ENCODE results near the gene PROSER1.
"Not testable (repeated sequence)": the region's sequence is repeated elsewhere in the genome, so short reads cannot be mapped to it uniquely, and the experiment has no call there.

The PROSER1 gene

GRCh38 chr13:39037880-39038568, at the start of gene PROSER1, which contains the start of gene NHLRC3:
Gene PROSER1, minus strand, starts transcription at chr13:39038089. Its CDS starts 847 bp downstream, at chr13:39037242.
Gene NHLRC3, plus strand, starts transcription at chr13:39038456. Its CDS starts 184 bp downstream, at chr13:39038640.
- peak; percentile 89 for DNase-seq (ENCODE audit: low read depth)

GRCh38 chr13:39086251-39086945, 48.5 kb upstream of the PROSER1 start:
- not testable (repeated sequence) for DNase-seq (ENCODE audit: low read depth)

DNA sequence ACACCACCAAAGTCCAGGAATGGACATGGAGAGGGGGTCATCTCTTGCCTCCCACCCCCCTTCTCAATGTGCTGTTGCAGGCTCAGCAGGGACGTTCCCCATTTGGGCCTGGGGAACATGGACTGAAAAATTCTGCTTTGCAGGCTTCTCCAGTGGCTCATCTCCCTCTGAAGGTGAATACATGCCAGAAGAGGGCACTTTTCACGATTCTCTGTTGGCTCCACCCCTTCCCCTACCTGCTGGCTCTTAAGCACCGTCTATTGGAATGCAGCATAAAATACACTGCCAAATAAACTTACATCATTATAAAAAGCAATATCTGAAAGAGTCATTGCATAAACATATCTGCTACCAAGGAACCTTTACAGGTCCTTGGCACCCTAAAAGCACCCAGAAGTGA, 36.1 kb upstream of the PROSER1 start:
- no peak for DNase-seq (ENCODE audit: low read depth)

- no peak for DNase-seq (ENCODE audit: low read depth)
Observed at GRCh38 chr13:39072842-39073241, 35.0 kb upstream of the PROSER1 start.

GRCh38 chr13:39062004-39062403, 24.1 kb upstream of the PROSER1 start:
- no peak for DNase-seq (ENCODE audit: low read depth)

- DNase-seq (ENCODE audit: low read depth): no peak
Observed at GRCh38 chr13:39058040-39058439, 20.2 kb upstream of the PROSER1 start.

GRCh38 chr13:39056018-39056417, 18.1 kb upstream of the PROSER1 start:
- DNase-seq (ENCODE audit: low read depth): no peak

GRCh38 chr13:39054112-39054511, 16.2 kb upstream of the PROSER1 start:
- DNase-seq (ENCODE audit: low read depth): no peak

DNA sequence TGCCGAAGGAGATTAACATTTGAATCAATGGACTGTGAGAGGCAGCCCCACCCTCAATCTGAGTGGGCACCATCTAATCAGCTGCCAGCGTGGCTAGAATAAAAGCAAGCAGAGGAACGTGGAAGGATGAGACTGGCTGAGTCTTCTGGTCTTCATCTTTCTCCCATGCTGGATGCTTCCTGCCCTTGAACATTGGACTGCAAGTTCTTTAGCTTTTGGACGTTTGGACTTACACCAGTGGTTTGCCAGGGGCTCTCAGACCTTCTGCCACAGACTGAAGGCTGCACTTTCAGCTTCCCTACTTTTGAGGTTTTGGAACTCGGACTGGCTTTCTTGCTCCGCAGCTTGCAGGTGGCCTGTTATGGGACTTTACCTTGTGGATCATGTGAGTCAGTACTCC, 15.1 kb upstream of the PROSER1 start:
- no peak for DNase-seq (ENCODE audit: low read depth)

- peak; percentile 27 for DNase-seq (ENCODE audit: low read depth)
Observed at GRCh38 chr13:39051157-39051556, 13.3 kb upstream of the PROSER1 start.

- no peak for DNase-seq (ENCODE audit: low read depth)
Observed at GRCh38 chr13:39049274-39049673, 11.4 kb upstream of the PROSER1 start.

- no peak for DNase-seq (ENCODE audit: low read depth)
Observed at GRCh38 chr13:39048806-39049205, 10.9 kb upstream of the PROSER1 start.

GRCh38 chr13:39047560-39047959, 9.7 kb upstream of the PROSER1 start:
- no peak for DNase-seq (ENCODE audit: low read depth)

GRCh38 chr13:39044536-39044935, 6.6 kb upstream of the PROSER1 start:
- no peak for DNase-seq (ENCODE audit: low read depth)

DNA sequence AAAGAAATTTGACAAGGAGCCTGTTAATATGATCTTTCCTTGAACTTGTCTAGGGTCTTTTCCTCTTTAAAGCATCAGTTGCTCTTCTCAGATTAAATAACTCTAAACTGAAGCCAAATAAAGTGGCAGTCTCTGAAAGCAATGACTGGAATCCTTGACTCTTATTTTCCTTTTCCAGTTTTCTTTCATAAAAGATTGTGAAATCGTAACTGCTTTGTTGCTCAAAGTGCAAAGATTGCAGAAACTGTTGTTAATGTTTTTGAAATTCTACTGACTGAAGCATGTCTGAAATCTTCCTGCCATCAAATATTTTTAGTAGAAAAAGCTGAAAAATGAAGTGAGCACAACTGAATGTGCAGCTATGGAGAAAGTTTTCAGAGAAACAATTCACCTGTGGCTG, 2.3 kb upstream of the PROSER1 start:
- DNase-seq (ENCODE audit: low read depth): no peak

GRCh38 chr13:39039041-39039440, 1.2 kb upstream of the PROSER1 start:
- DNase-seq (ENCODE audit: low read depth): no peak

DNA sequence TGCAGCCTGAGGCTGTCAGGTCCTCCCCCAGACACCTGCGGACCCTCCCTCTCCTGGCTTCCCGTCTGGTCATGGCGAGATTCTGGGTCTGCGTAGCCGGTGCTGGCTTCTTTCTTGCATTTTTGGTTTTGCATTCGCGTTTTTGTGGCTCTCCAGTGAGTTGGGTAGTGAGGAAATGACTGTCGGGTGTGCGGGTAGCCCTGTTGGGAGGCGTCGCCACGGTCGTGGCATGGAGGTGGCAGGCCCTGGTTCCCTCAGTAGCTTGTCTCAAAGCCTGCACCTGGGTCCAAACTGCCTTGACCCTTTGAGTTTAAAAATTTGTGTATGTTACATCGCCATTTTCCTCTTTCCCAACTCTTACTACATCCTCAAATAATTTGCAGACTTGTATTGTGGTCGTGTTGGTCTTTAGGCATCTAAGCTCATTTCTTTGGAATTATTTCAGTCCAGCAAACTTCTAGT, 711 bp upstream of the PROSER1 start:
- DNase-seq (ENCODE audit: low read depth): no peak

GRCh38 chr13:39037410-39037879, 444 bp downstream of the PROSER1 start:
- no peak for DNase-seq (ENCODE audit: low read depth)

- DNase-seq (ENCODE audit: low read depth): no peak
Observed at GRCh38 chr13:39036212-39036611, 1.7 kb downstream of the PROSER1 start.

GRCh38 chr13:39035799-39036198, 2.1 kb downstream of the PROSER1 start:
- no peak for DNase-seq (ENCODE audit: low read depth)

DNA sequence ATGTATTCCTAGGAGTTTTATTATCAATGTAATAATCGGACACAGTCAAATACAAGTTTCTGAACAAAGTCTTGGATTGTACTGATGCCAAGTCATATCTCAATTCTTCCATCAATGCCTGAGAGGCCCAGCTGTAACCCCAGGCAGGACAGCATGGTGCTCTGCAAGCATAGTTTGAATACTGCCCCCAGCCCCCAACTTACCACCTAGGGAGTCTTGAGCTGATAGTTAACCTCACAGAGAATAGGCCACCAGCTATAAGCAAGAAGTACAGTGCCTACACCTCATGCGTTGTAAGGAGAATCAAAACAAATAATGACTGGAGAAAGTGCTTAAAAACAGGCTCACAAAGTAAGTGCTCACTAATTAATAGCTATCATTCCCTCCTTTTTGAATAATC, 2.7 kb downstream of the PROSER1 start:
- DNase-seq (ENCODE audit: low read depth): no peak

DNA sequence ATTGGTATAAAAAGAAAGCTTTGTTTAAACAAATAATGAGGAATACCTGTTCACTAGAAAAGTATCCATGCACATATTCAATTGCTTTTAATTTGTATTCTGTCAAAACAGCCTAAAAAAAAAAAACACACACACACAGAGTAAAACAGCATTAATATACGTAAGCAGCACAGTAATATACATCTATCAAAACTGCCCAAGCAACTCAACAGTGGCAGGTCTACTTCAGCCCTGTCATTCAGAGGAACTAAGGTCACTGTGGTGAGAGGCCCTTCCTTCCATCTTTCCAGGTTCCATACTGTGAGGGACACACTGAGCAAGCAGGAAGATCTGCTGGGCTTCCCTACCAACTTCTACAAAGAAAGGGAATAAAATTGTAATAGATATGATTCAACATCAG, 3.8 kb downstream of the PROSER1 start:
- DNase-seq (ENCODE audit: low read depth): no peak

- no peak for DNase-seq (ENCODE audit: low read depth)
Observed at GRCh38 chr13:39032150-39032549, 5.7 kb downstream of the PROSER1 start.
